NCI-H1436 (cell line): ENCODE measurements around the gene GAPVD1.

Experiments used
- DNase-seq: peaks from one replicate; lab custom pipeline; 2025; lab: John Stamatoyannopoulos, UW

Gene GAPVD1

DNA sequence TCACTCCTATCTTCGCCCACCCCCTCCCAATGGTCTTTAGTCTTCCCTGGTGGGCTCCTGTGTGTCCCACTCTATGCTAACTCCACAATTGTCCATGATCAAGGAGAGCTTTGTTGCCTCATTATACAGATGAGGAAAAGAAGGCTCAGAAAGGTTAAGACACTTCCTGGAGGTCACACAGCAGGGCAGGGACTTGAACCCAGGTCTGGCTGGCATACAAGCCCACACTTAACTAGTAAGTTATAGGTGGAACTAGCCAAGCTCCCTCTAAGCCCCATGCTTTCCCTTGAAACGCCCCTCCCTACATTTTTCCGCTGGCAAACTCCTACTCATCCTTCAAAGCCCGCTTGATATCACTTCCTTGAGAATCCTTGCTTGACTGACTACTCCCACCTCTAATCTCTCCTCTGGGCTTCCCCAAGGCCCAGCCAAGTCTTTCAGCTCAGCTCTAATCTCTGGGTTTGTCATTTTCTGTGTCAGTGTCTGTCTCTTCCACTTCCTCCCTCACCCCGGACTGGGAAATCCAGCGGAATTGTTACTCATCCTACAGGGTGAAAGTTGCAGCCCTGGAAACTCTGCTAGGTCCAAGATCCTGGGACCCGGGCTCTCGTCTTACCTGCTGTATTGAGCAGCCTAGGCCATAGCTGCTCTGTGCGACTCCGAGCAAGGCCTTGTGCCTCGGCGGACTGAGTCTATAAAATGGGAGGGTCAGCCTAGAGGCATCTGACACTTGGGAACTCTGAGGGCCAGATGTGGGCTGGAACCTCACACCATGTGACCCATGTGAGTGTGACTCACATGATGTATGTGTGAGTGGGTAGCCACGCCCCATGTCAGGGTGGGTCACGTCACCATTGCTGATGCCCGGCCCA lies 144.5 kb downstream of the GAPVD1 start:
- DNase-seq, result no peak

DNA sequence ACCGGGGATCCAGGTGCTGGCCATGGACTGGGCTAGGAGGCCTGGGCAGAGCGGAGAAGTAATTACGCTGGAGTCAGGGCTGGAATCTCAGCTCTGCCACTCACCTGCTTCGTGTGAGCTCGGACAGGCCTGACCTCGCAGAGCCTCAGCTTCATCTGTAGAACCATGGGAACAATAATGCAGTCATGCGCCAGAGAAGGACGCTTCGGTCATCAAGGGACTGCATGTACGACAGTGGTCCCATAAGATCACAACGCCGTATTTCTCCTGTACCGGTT lies 145.1 kb downstream of the GAPVD1 start:
- DNase-seq, result no peak

DNA sequence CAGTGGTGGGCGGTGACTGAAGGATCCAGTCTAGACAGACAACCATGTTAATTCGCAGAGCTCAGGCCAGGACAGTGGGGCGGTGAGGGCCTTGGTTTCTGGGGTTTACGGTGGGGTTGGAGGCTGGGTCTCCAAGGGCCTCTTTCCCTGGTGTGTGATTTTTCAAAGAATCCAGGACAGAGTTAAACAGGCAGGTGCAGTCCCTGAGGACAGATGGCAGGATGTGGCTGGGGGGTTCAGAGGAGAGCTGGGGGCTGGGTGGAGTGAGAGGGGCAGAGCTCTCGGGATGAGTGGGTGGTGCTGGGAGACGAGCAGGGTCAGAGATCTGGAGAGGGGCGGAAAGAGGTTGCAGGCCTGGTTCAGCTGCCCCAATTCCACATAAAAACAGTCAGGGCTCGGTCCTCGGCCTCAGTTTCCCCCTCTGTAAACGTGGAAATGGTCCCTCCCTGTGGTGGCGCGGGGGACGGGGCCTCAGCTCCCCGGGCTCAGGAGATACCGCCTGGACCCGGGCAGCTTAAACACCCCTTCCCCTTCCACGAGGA lies 145.9 kb downstream of the GAPVD1 start:
- DNase-seq, result no peak

DNA sequence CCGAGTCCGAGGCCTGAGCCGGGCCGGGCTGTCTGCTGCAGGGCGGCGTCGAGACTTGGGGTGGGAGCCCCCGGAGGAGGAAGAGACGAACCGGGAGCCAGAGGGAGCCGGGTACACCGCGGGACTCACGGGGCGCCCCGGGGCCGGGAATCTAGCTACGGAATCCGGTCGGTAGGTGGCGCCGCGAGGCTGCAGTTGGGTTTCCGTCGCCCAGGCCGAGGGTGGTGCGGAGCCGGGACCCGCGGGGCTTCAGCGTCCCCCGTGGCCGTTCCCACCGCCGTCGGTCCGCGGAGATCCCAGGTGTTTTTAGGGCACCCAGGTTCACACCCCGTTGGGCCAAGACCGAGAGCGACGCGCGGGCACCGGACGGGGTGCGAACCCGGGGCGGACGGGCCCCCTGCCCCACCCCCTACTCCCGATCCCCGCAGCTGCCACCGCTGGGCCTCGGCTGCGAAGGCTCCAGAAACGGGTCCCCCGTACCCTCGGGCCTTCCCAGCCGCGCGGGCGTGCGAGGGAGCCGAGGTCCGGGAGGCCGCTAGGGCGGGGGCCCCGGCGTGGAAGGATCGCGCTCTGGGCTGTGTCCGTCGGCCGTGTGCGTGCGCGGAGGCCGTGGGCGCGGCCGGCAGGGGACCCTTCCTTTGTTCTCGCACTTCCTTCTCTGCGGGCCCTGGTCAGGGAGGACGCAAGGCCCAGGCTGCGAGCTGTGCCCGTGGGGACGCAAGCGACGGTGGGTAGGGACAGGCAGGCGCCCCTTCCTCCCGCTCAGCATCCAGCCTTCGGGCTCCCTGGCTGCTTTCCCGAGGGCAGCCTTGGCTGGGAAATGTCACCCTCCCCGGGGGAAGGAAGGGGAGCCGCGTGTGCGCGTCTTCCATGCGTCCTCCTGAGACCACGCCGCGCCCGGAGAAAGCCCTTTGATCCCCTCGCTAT lies 146.6 kb downstream of the GAPVD1 start:
- DNase-seq, result peak; percentile 78

DNA sequence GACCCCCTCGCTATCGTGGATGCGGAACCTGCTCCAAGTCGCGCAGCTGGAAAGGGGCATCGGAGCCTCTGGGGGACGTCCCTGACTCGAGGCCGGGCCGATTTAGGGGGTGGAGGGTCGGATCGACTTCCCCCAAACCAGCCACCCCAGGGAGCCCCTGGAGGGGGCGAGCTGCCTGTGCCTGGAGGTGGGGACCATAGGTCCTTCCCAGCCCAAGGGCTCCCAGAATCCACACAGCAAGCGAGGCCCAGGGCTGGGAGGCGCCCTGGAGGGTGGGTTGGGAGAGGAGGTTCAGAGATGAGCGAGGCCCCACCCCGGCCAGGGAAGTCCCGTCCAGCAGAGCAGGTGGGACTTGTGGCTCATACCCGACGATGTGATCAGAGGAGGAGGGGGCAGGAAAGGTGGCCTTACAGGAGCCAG lies 147.6 kb downstream of the GAPVD1 start:
- no peak for DNase-seq

DNA sequence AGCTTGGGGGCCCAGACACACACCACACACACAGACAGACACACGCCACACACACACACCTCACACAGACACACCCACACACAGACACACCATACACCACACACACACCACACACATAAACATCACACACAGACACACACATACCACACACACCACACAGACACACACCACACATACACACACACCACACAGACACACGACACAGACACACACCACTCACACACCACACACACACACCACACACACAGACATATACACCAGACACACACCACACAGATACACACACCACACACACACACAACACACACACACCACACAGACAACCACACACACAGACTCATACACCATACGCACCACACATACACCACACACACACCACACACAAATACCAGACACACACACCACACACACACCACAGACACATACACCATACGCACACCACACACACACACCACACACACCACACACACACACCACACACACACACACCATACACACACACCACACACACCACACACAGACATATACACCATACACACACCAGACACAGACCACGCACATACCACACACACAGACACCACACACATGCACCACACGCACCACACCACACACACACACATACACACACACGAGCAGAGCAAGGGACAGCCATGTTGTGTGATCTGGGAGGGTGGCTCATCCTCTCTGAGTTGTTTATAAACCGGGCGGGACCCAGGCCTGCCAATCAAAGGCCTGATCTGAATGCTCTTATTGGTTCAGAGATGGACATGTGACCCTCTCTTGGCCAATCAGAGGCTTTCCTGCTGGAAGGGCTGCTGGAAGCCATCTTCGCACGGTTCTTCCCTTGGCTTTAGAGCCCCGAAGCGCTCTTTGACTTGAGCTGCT lies 148.3 kb downstream of the GAPVD1 start:
- peak; percentile 21 for DNase-seq

DNA sequence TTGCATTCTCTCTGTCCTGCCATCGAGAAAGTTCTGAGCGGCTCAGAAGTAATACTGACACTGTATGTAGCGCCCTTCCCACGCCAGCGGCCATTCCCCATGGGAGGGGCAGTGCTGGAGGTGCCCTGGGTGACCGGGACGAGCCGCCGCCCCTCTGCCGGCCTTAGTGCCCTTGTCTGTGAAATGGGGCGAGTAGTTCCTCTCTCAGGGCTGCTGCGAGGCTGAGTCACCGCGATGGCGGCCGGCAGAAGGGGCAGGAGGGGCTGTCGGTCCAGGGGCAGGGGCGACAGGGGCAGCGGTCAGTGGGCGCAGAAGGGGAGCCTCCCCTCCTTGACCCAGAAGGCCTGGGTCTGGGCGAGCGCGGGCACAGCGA lies 148.9 kb downstream of the GAPVD1 start:
- no peak for DNase-seq

DNA sequence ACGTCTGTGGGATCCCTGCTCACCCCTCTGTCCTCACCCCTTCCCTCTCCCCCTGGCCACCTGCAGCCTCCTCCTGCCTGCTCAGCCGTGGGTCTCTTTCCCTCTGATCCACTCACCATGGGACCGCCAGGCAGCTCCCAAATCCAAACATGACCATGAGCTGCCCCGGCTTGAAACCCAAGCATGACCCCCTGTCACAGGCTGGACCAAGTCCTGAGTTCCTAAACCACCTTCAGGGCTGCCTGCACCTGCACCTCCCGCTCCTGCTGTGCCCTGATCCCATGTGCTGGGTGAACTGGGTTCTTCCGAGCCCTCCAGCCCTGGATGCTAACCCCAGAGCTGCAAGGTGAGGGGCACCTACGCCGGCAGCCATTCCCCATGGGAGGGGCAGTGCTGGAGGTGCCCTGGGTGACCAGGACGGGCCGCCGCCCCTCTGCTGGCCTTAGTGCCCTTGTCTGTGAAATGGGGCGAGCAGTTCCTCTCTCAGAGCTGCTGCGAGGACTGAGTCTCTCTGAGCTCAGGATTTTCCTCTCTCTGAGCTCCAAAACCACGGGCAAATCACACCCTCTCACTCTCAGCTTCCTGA lies 149.6 kb downstream of the GAPVD1 start:
- DNase-seq, result no peak

DNA sequence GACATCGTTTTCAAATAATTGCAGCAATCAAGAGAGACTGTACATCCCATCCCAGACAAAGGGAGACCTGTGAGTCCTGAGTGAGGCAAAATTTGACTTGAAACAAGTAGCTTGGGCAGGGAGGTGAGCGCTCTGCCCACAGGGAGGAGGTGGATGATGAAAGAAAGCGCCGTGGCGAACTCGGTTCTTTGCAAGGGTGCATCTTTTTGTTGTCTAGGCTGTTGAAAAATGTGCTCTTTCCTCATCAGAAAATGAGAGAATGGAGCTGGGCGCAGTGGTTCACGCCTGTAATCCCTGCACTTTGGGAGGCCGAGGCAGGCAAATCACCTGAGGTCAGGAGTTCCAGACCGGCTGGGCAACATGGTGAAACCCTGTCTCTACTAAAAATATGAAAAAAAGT lies 150.5 kb downstream of the GAPVD1 start:
- no peak for DNase-seq

DNA sequence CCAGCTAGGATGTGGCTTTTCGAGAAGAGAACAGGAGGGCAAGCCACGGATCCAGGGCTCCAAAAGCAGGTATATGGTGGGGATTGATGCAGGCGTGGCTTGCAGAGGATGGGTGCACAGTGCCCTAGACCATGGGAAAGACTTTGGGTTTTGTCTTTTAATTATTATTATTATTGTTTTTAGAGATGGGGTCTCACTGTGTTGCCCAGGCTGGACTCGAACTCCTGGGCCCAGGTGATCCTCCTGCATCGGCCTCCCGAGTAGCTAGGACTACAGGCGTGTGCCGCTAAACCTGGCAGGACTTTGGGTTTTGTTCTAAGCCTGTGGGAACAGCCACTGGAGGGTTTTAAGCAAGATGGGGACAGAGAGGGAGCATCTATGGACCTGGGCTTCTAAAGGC lies 152.0 kb downstream of the GAPVD1 start:
- no peak for DNase-seq

DNA sequence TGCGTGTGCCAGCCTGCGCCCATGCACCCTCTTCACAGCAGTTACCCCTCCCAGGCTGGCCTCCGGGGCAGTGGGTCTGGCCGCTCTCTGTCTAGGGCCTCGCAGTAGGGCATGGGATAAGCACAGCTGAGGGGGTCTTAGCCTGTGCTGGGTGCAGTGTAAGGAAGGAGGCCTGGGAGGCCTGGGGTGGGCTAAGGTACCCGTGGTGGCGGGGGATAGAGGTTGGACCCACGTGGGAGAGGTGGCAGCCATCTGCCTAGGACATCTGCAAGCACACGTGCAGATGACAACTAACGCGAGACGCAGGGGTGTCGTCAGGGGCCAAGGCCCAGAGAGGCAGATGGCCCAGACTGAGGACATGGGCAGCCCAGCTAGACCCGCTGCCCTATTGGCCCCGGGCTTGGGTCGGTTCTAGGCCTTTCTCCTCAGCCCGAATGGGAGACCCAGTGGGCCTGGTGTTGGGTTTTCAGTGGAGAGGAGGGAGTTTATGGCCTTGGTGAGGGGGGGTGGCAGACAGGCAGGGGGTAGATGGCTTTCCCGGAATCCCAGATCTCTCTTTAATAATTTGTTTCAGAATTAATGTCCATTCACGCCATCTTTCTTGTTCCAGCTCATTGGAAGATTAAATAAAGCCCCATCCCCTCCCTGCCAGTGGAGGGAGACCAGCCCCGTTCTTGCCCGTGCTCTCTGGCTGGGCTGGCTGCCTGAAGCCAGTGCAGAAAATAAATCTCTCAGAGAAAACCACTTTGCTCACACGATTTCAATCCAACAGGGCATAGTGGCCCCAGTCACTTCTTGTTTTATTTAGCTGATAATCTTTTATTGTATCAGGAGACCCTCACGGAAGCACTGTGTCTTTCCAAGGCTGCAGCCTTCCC lies 154.2 kb downstream of the GAPVD1 start:
- DNase-seq, result no peak

DNA sequence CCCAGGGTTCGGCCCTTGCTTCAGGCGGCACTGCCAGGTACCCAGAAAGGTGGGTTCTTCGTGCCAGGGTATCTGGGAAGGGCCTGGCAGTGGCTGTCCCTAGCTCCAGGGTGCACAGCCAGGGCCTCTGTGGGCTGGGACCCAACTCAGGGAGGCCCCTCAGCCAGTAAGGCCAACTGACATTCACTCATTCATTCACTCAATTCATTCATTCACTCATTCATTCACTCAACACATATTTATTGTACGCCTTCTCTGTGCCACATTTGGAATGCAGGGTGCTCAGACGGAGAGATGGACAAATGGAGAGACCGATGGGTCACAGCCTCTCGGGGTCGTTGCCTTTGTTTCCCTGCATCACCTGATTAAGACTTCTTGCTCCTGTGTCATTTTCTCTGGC lies 154.9 kb downstream of the GAPVD1 start:
- DNase-seq, result no peak
